GM23338 (cell line): ENCODE measurements around the gene PLD5. TPM values are rescaled to one million over a fixed set of nuclear protein-coding genes. Genes with fewer than 3 reads are reported as not detected.

Experiments used
- ATAC-seq: fragments of 200-7000 bp; cut with Tn5 transposase; 3 replicates; pipeline ENCODE4 v1.9.1; 2020
- DNase-seq: peaks from one replicate; pipeline ENCODE4 v3.0.0-alpha.2; 2015; ENCODE audit warnings: low spot score
- H2AFZ ChIP-seq: fragments of 200-600 bp; sonication (generic); 2 replicates; pipeline ENCODE4 v1.8.0; 2016; ENCODE audit warnings: antibody characterized with exemption, mild to moderate bottlenecking, moderate library complexity
- H3F3A ChIP-seq: fragments of 200-600 bp; sonication (generic); replicated peaks from 2 replicates; pipeline ENCODE4 v1.8.0; 2017; ENCODE audit warnings: antibody characterized with exemption, mixed run types, low read depth
- H3K27ac ChIP-seq: fragments of 200-600 bp; sonication (generic); 2 replicates; pipeline ENCODE4 v1.6.1; 2016; ENCODE audit warnings: low read depth
- H3K27me3 ChIP-seq: fragments of 200-600 bp; sonication (generic); 2 replicates; pipeline ENCODE4 v1.8.0; 2016; ENCODE audit warnings: mild to moderate bottlenecking, mixed run types, moderate library complexity; ENCODE audit not compliant: insufficient read depth
- H3K36me3 ChIP-seq: fragments of 200-600 bp; sonication (generic); 2 replicates; pipeline ENCODE4 v1.8.0; 2016; ENCODE audit warnings: mild to moderate bottlenecking; ENCODE audit not compliant: insufficient read depth
- H3K4me1 ChIP-seq: fragments of 200-600 bp; sonication (generic); 2 replicates; pipeline ENCODE4 v1.8.0; 2016; ENCODE audit warnings: mild to moderate bottlenecking, moderate library complexity; ENCODE audit not compliant: insufficient read depth
- H3K4me2 ChIP-seq: fragments of 200-600 bp; sonication (generic); 2 replicates; pipeline ENCODE4 v1.7.1; 2017; ENCODE audit warnings: mixed run types
- H3K4me3 ChIP-seq: fragments of 200-600 bp; sonication (generic); 2 replicates; pipeline ENCODE4 v1.6.1; 2016; ENCODE audit warnings: mixed run types
- H3K79me2 ChIP-seq: fragments of 200-600 bp; sonication (generic); replicated peaks from 2 replicates; pipeline ENCODE4 v1.8.0; 2017; ENCODE audit warnings: mild to moderate bottlenecking; ENCODE audit not compliant: insufficient read depth
- H3K9me2 ChIP-seq: fragments of 200-600 bp; sonication (generic); 2 replicates; pipeline ENCODE4 v1.8.0; 2017; ENCODE audit not compliant: insufficient read depth
- H4K20me1 ChIP-seq: fragments of 200-600 bp; sonication (generic); replicated peaks from 2 replicates; pipeline ENCODE4 v1.8.0; 2017; ENCODE audit warnings: mild to moderate bottlenecking; ENCODE audit not compliant: insufficient read depth
- H3K27ac Mint-ChIP-seq: 2 replicates; pipeline ENCODE4 v1.8.0; 2020; ENCODE audit warnings: inconsistent platforms, mild to moderate bottlenecking, moderate library complexity, mixed read lengths
- H3K27me3 Mint-ChIP-seq: 3 replicates; pipeline ENCODE4 v1.8.0; 2022; ENCODE audit warnings: low read depth, mild to moderate bottlenecking, moderate library complexity, mixed read lengths, inconsistent platforms; ENCODE audit not compliant: insufficient read depth, poor library complexity
- H3K36me3 Mint-ChIP-seq: 3 replicates; pipeline ENCODE4 v1.8.0; 2021; ENCODE audit warnings: low read depth, mild to moderate bottlenecking, inconsistent platforms, moderate library complexity, mixed read lengths
- H3K4me1 Mint-ChIP-seq: 3 replicates; pipeline ENCODE4 v1.8.0; 2020; ENCODE audit warnings: mild to moderate bottlenecking, inconsistent platforms, mixed read lengths
- H3K4me3 Mint-ChIP-seq: 3 replicates; pipeline ENCODE4 v1.8.0; 2021; ENCODE audit warnings: moderate library complexity, mild to moderate bottlenecking, inconsistent platforms, mixed read lengths
- H3K9me3 Mint-ChIP-seq: 3 replicates; pipeline ENCODE4 v1.8.0; 2020; ENCODE audit warnings: moderate library complexity, mild to moderate bottlenecking, inconsistent platforms, mixed read lengths
- CREB1 ChIP-seq: fragments of 250-450 bp; sonication (Bioruptor Pico); IDR thresholded peaks from 2 replicates; pipeline ENCODE4 v1.5.0; 2020; ENCODE audit warnings: low read depth, mild to moderate bottlenecking, moderate library complexity
- EZH2 ChIP-seq: fragments of 200-600 bp; sonication (generic); IDR thresholded peaks from one replicate; pipeline ENCODE4 v1.8.0; 2017; ENCODE audit warnings: antibody characterized with exemption, mild to moderate bottlenecking, low read depth; ENCODE audit not compliant: unreplicated experiment
- EZH2phosphoT487 ChIP-seq: fragments of 200-600 bp; sonication (generic); IDR thresholded peaks from one replicate; pipeline ENCODE4 v1.8.1; 2018; ENCODE audit warnings: antibody characterized with exemption; ENCODE audit not compliant: unreplicated experiment
- JUNB ChIP-seq: IDR thresholded peaks from one replicate; pipeline ENCODE4 v1.6.1; 2016; ENCODE audit warnings: antibody characterized with exemption; ENCODE audit not compliant: unreplicated experiment
- NANOG ChIP-seq: IDR thresholded peaks from 2 replicates; pipeline ENCODE4 v1.6.1; 2016; ENCODE audit warnings: antibody characterized with exemption, borderline replicate concordance
- POLR2AphosphoS5 ChIP-seq: IDR thresholded peaks from 2 replicates; pipeline ENCODE4 v1.6.1; 2016; ENCODE audit warnings: antibody characterized with exemption, low read depth
- STAT1 ChIP-seq: IDR thresholded peaks from one replicate; pipeline ENCODE4 v1.6.1; 2016; ENCODE audit warnings: antibody characterized with exemption; ENCODE audit not compliant: unreplicated experiment
- ZNF114 ChIP-seq: fragments of 250-450 bp; sonication (Bioruptor Pico); IDR thresholded peaks from 2 replicates; pipeline ENCODE4 v1.5.0; 2020; ENCODE audit warnings: mild to moderate bottlenecking, moderate library complexity
- ZNF331 ChIP-seq: fragments of 250-450 bp; sonication (Bioruptor Pico); IDR thresholded peaks from 2 replicates; pipeline ENCODE4 v1.5.0; 2020; ENCODE audit warnings: low read depth, mild to moderate bottlenecking, moderate library complexity
- polyA plus RNA-seq: library from polyadenylated mRNA; unstranded; fragments of >200 nt; fragmentation: Nextera tagmentation; extraction: Ambion mirVana; gene quantifications from 2 replicates; pipeline ENCODE4 v1.2.1, GENCODE V29; 2016
- total RNA-seq: library from RNA; depleted of rRNA; stranded (reverse); fragments of >200 nt; shearing (Covaris generic); gene quantifications from 2 replicates; pipeline ENCODE4 v1.2.3, GENCODE V29; 2014
- TF ChIP-seq, protein P1 (sequence below), 2 experiments: fragments of 200-600 bp in 1 of 2; sonication (generic) in 1 of 2; conservative IDR thresholded peaks; 2 replicates each; pipeline versions ENCODE4 v1.5.1 to v1.6.1; 2016 to 2017; ENCODE audit warnings: antibody characterized with exemption in 2 of 2, low read depth in 2 of 2, mild to moderate bottlenecking in 2 of 2, moderate library complexity in 1 of 2
- TF ChIP-seq, protein P2 (sequence below): IDR thresholded peaks from 2 replicates; pipeline ENCODE4 v1.6.1; 2016; ENCODE audit warnings: antibody characterized with exemption
- TF ChIP-seq, protein P3 (sequence below): IDR thresholded peaks from one replicate; pipeline ENCODE4 v1.6.1; 2018; ENCODE audit warnings: antibody characterized with exemption; ENCODE audit not compliant: unreplicated experiment
- TF ChIP-seq, protein P4 (sequence below): fragments of 250-450 bp; sonication (Bioruptor Pico); IDR thresholded peaks from 2 replicates; pipeline ENCODE4 v1.5.0; 2020; ENCODE audit warnings: mild to moderate bottlenecking, moderate library complexity

Gene PLD5
- total and polyA plus RNA-seq, 2 experiments from 2014 or later: 5.5 to 5.8 TPM

DNA sequence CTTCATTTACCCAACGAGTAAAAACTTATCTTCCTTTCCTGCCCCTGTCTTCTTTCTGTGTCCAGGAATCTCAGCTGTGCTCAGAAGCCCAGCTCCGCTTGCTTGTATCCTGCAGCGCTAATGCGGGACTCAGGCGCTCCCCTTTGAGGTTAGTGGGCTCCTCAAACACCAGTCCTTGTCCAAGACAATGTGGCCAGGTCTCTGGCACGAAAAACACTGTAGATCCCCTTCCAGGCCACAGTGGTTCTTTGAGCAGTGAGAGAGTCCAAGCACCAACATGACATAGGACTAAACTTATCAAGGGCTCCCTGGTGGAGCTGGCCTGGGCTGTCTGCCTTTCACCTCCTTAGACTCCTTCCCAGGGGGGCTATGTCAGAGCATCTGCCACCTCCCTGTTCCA is 53.7 kb downstream of the PLD5 start:
- no peaks in the 10 kb centered on the region for H3K9me2 ChIP-seq
- H3K36me3 ChIP-seq: no peaks in the 10 kb centered on the region
- H3K4me1 ChIP-seq: no peaks in the 10 kb centered on the region
- H3K27ac Mint-ChIP-seq: no peak overlapping the region
- ATAC-seq (no peak), DNase-seq (no peak)
- H3K79me2 ChIP-seq: peaks cover 6% of the 10 kb centered on the region; the same call in 1 of the 2 replicates
- no peaks in the 10 kb centered on the region for H4K20me1 ChIP-seq
- no peaks in the 10 kb centered on the region for H3F3A ChIP-seq
- H2AFZ ChIP-seq: no peak overlapping the region
- H3K27me3 Mint-ChIP-seq: no peaks in the 10 kb centered on the region
- TF ChIP-seq EZH2 (no peak), JUNB (no peak), EZH2phosphoT487 (no peak), POLR2AphosphoS5 (no peak), ZNF331 (CRISPR knock-in tag) (no peak), ZNF114 (CRISPR knock-in tag) (no peak), NANOG (no peak), CREB1 (CRISPR knock-in tag) (no peak), STAT1 (no peak)
- TF ChIP-seq, protein P1, sequence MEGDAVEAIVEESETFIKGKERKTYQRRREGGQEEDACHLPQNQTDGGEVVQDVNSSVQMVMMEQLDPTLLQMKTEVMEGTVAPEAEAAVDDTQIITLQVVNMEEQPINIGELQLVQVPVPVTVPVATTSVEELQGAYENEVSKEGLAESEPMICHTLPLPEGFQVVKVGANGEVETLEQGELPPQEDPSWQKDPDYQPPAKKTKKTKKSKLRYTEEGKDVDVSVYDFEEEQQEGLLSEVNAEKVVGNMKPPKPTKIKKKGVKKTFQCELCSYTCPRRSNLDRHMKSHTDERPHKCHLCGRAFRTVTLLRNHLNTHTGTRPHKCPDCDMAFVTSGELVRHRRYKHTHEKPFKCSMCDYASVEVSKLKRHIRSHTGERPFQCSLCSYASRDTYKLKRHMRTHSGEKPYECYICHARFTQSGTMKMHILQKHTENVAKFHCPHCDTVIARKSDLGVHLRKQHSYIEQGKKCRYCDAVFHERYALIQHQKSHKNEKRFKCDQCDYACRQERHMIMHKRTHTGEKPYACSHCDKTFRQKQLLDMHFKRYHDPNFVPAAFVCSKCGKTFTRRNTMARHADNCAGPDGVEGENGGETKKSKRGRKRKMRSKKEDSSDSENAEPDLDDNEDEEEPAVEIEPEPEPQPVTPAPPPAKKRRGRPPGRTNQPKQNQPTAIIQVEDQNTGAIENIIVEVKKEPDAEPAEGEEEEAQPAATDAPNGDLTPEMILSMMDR (conservative IDR thresholded peaks at IDR 0.05; ENCODE audit: low read depth in 2 of 2): no peak
- TF ChIP-seq, protein P2, sequence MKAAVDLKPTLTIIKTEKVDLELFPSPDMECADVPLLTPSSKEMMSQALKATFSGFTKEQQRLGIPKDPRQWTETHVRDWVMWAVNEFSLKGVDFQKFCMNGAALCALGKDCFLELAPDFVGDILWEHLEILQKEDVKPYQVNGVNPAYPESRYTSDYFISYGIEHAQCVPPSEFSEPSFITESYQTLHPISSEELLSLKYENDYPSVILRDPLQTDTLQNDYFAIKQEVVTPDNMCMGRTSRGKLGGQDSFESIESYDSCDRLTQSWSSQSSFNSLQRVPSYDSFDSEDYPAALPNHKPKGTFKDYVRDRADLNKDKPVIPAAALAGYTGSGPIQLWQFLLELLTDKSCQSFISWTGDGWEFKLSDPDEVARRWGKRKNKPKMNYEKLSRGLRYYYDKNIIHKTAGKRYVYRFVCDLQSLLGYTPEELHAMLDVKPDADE: no peak
- TF ChIP-seq, protein P3, sequence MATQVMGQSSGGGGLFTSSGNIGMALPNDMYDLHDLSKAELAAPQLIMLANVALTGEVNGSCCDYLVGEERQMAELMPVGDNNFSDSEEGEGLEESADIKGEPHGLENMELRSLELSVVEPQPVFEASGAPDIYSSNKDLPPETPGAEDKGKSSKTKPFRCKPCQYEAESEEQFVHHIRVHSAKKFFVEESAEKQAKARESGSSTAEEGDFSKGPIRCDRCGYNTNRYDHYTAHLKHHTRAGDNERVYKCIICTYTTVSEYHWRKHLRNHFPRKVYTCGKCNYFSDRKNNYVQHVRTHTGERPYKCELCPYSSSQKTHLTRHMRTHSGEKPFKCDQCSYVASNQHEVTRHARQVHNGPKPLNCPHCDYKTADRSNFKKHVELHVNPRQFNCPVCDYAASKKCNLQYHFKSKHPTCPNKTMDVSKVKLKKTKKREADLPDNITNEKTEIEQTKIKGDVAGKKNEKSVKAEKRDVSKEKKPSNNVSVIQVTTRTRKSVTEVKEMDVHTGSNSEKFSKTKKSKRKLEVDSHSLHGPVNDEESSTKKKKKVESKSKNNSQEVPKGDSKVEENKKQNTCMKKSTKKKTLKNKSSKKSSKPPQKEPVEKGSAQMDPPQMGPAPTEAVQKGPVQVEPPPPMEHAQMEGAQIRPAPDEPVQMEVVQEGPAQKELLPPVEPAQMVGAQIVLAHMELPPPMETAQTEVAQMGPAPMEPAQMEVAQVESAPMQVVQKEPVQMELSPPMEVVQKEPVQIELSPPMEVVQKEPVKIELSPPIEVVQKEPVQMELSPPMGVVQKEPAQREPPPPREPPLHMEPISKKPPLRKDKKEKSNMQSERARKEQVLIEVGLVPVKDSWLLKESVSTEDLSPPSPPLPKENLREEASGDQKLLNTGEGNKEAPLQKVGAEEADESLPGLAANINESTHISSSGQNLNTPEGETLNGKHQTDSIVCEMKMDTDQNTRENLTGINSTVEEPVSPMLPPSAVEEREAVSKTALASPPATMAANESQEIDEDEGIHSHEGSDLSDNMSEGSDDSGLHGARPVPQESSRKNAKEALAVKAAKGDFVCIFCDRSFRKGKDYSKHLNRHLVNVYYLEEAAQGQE: no peak
- TF ChIP-seq, protein P4, sequence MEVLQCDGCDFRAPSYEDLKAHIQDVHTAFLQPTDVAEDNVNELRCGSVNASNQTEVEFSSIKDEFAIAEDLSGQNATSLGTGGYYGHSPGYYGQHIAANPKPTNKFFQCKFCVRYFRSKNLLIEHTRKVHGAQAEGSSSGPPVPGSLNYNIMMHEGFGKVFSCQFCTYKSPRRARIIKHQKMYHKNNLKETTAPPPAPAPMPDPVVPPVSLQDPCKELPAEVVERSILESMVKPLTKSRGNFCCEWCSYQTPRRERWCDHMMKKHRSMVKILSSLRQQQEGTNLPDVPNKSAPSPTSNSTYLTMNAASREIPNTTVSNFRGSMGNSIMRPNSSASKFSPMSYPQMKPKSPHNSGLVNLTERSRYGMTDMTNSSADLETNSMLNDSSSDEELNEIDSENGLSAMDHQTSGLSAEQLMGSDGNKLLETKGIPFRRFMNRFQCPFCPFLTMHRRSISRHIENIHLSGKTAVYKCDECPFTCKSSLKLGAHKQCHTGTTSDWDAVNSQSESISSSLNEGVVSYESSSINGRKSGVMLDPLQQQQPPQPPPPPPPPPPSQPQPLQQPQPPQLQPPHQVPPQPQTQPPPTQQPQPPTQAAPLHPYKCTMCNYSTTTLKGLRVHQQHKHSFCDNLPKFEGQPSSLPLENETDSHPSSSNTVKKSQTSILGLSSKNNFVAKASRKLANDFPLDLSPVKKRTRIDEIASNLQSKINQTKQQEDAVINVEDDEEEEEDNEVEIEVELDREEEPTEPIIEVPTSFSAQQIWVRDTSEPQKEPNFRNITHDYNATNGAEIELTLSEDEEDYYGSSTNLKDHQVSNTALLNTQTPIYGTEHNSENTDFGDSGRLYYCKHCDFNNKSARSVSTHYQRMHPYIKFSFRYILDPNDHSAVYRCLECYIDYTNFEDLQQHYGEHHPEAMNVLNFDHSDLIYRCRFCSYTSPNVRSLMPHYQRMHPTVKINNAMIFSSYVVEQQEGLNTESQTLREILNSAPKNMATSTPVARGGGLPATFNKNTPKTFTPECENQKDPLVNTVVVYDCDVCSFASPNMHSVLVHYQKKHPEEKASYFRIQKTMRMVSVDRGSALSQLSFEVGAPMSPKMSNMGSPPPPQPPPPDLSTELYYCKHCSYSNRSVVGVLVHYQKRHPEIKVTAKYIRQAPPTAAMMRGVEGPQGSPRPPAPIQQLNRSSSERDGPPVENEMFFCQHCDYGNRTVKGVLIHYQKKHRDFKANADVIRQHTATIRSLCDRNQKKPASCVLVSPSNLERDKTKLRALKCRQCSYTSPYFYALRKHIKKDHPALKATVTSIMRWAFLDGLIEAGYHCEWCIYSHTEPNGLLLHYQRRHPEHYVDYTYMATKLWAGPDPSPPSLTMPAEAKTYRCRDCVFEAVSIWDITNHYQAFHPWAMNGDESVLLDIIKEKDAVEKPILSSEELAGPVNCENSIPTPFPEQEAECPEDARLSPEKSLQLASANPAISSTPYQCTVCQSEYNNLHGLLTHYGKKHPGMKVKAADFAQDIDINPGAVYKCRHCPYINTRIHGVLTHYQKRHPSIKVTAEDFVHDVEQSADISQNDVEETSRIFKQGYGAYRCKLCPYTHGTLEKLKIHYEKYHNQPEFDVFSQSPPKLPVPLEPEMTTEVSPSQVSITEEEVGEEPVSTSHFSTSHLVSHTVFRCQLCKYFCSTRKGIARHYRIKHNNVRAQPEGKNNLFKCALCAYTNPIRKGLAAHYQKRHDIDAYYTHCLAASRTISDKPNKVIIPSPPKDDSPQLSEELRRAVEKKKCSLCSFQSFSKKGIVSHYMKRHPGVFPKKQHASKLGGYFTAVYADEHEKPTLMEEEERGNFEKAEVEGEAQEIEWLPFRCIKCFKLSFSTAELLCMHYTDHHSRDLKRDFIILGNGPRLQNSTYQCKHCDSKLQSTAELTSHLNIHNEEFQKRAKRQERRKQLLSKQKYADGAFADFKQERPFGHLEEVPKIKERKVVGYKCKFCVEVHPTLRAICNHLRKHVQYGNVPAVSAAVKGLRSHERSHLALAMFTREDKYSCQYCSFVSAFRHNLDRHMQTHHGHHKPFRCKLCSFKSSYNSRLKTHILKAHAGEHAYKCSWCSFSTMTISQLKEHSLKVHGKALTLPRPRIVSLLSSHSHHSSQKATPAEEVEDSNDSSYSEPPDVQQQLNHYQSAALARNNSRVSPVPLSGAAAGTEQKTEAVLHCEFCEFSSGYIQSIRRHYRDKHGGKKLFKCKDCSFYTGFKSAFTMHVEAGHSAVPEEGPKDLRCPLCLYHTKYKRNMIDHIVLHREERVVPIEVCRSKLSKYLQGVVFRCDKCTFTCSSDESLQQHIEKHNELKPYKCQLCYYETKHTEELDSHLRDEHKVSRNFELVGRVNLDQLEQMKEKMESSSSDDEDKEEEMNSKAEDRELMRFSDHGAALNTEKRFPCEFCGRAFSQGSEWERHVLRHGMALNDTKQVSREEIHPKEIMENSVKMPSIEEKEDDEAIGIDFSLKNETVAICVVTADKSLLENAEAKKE (CRISPR knock-in tag): no peak
- no peaks in the 10 kb centered on the region; the same call in 2 of the 3 replicates for H3K9me3 Mint-ChIP-seq
- H3K4me2 ChIP-seq: no peak overlapping the region
- H3K27ac ChIP-seq: 0 out of 2 replicates have a peak overlapping the region, but pooled peaks have one; percentile 48
- H3K4me3 Mint-ChIP-seq: no peak overlapping the region
- H3K4me3 ChIP-seq: no peak overlapping the region
- no peaks in the 10 kb centered on the region for H3K36me3 Mint-ChIP-seq
- H3K4me1 Mint-ChIP-seq: 0 out of 3 replicates have a peak, but pooled peaks cover 2% of the 10 kb centered on the region
- no peaks in the 10 kb centered on the region for H3K27me3 ChIP-seq
